Kidney (tissue), 14 donors: Measurements from ENCODE around the gene SLC51A. TPM values are rescaled to one million over a fixed set of nuclear protein-coding genes. Genes with fewer than 3 reads are reported as not detected.

Experiments used
- DNase-seq, 5 donors: peaks; one replicate each; pipeline ENCODE4 v3.0.0-alpha.2; 2013 to 2020
- FAIRE-seq: peaks from 2 replicates; lab custom pipeline; 2012; peaks lifted over from hg19 to GRCh38; lab: Jason Lieb, UNC
- H3K27ac ChIP-seq, 2 donors: one replicate each; pipeline ENCODE4 v1.7.0; 2013; ENCODE audit warnings: low read depth in 2 of 2, low read length in 2 of 2, inconsistent platforms in 1 of 2
- H3K27me3 ChIP-seq: one replicate; pipeline ENCODE4 v1.7.1; 2013; ENCODE audit warnings: low read length, inconsistent platforms; ENCODE audit not compliant: control insufficient read depth, insufficient read depth
- H3K36me3 ChIP-seq, 3 donors: one replicate each; pipeline versions ENCODE4 v1.7.0 to v1.7.1; 2013; ENCODE audit warnings: low read length in 3 of 3, control low read depth in 1 of 3, inconsistent platforms in 1 of 3; ENCODE audit not compliant: insufficient read depth in 3 of 3, control insufficient read depth in 2 of 3
- H3K4me1 ChIP-seq, 3 donors: one replicate each; pipeline versions ENCODE4 v1.7.0 to v1.7.1; 2013; ENCODE audit warnings: low read length in 3 of 3, inconsistent platforms in 1 of 3, low read depth in 1 of 3; ENCODE audit not compliant: control insufficient read depth in 2 of 3, insufficient read depth in 2 of 3
- H3K4me3 ChIP-seq, 3 donors: one replicate each; pipeline versions ENCODE4 v1.7.0 to v1.8.1; 2013; ENCODE audit warnings: low read length in 3 of 3, control low read depth in 1 of 3, inconsistent platforms in 1 of 3
- H3K9ac ChIP-seq, 3 donors: one replicate each; pipeline versions ENCODE4 v1.7.0 to v1.7.1; 2013; ENCODE audit warnings: low read length in 3 of 3, control low read depth in 1 of 3, inconsistent platforms in 1 of 3
- H3K9me3 ChIP-seq, 3 donors: one replicate each; pipeline versions ENCODE4 v1.7.0 to v1.7.1; 2013; ENCODE audit warnings: low read length in 3 of 3, control low read depth in 1 of 3, inconsistent platforms in 1 of 3; ENCODE audit not compliant: control insufficient read depth in 2 of 3, insufficient read depth in 1 of 3
- CTCF ChIP-seq: IDR thresholded peaks from 3 replicates; pipeline ENCODE4 v1.5.1; 2012; ENCODE audit warnings: mild to moderate bottlenecking, moderate library complexity, borderline replicate concordance; ENCODE audit not compliant: insufficient read depth; ENCODE audit errors: extremely low read depth
- intact Hi-C: fragments of 100-400 bp; cut with DNase I; formaldehyde crosslinking; loops from one replicate; pipeline ENCODE4 v1.11.1; 2022
- polyA plus RNA-seq: library from polyadenylated mRNA; stranded (reverse); fragments of 350-450 nt; fragmentation: Illumina TruSeq; extraction: RNeasy Lipid Tissue Mini Kit (QIAGEN cat#74804); gene quantifications from one replicate; pipeline ENCODE4 v1.2.3, GENCODE V29; 2014; ENCODE audit warnings: low read depth, low replicate concordance; ENCODE audit not compliant: insufficient read depth
- total RNA-seq: library from RNA; stranded (reverse); fragmentation: NEBNext Ultra II Directional; extraction: Animal tissue kit (Norgen Biotek cat#: 25700); gene quantifications from one replicate; pipeline ENCODE4 v1.2.1, GENCODE V29; 2021
- donor health status: control.
- donor health status: control.
- donor health status: control.
- donor health status: control.
- donor health status: control.
- donor health status: DM: yes; HTN: yes; CAD: no.
- donor health status: Normal renal cell carcinoma (clear cell type).

SLC51A gene
- total and polyA plus RNA-seq, 2 donors from 2014 or later, result 0.98 to 6.5 TPM

DNA sequence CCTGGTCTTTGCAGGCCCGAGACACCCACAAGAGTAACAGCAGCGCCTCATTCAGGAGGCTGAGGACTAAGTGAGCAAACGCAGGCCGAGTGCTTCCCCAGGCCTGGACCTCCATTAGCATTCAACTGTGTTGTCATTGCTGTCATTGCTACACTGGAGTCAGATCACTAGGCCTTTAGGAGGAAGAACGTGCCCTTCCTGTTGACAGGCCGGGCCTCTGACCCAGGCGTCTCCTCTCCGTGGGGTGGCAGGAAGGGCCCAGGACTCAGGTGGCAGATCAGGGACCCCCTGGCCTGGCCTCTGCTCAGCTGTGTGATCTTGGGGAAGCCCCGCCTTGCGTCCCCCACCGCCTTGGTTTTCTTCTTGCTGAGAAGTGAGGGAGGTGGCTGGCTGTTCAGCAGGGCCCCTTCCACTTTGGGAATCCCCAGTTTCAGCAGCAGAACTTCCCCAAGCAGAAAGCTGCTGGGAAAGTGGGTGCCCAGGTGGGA lies 24.3 kb upstream of the SLC51A start:
- FAIRE-seq, result no peak
- Histone ChIP-seq H3K4me1 (peaks cover 0 to 6% (median 0%) of the 10 kb centered on the region in 3 donors), H3K36me3 (no peaks in the 10 kb centered on the region), H3K9ac (no peak overlapping the region), H3K9me3 (no peaks in the 10 kb centered on the region), H3K27ac (peak overlapping the region in 1 of 2 donors; percentile 36), H3K27me3 (no peaks in the 10 kb centered on the region), H3K4me3 (no peak overlapping the region)
- intact Hi-C loops, result no loop called here
- TF ChIP-seq CTCF, result no peak
- no peak for DNase-seq

- H3K9ac ChIP-seq, result no peak overlapping the region
- H3K27ac ChIP-seq, result peak overlapping the region in 1 of 2 donors; percentile 36
Observed at GRCh38 chr3:196192524-196193051, 23.7 kb upstream of the SLC51A start.

DNA sequence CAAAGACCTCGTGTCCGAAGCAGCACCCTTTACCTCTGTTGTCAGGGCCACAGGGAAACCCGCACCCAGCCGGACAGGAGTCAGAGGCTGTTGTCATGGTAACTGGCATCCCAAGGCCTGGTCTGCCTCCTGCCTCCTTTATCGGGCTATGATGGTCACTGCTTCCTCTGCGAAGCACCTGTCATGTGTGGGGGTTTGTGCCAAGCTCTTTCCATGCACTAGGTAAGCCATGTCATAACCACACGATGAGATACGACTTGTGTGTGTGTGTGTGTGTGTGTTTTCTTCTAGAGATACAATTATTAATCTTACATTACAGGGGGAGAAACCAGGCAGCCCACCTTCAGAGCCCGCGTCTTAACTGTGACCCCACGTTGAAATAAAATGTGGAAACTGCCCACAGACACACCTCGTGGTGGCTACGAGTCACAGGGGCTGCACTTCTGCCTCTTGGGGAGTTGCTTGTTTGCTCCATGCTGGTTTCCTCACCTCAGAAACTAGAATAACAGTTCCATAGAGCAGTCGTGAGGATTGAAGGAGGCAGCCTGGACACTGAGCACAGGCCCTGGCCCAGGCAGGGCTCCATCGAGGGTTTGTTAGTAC lies 23.1 kb upstream of the SLC51A start:
- FAIRE-seq, result no peak
- H3K9ac ChIP-seq, result no peak overlapping the region
- H3K27me3 ChIP-seq, result no peaks in the 10 kb centered on the region
- H3K4me1 ChIP-seq, result peaks cover 0 to 6% (median 0%) of the 10 kb centered on the region in 3 donors
- H3K4me3 ChIP-seq, result no peak overlapping the region
- H3K36me3 ChIP-seq, result no peaks in the 10 kb centered on the region
- TF ChIP-seq CTCF, result no peak
- H3K9me3 ChIP-seq, result no peaks in the 10 kb centered on the region
- H3K27ac ChIP-seq, result no peak overlapping the region
- peak in 1 of 5 donors; percentile 65 for DNase-seq
- intact Hi-C loops, result no loop called here

More at GRCh38 chr3:196192524-196193051, 23.7 kb upstream of the SLC51A start:
- FAIRE-seq (no peak), DNase-seq (peak in 2 of 5 donors; percentile 40 to 47)
- Histone ChIP-seq H3K36me3 (no peaks in the 10 kb centered on the region), H3K27me3 (no peaks in the 10 kb centered on the region), H3K4me3 (no peak overlapping the region), H3K4me1 (peaks cover 0 to 6% (median 0%) of the 10 kb centered on the region in 3 donors), H3K9me3 (no peaks in the 10 kb centered on the region)
- no peak for TF ChIP-seq CTCF
- intact Hi-C loops, result no loop called here
